NCI-H2081 (cell line): ENCODE data around the gene ZNF691.
A peak's percentile ranks its signal among the peaks of the same experiment; 100 is the strongest.
"Not testable (repeated sequence)": the region's sequence is repeated elsewhere in the genome, so short reads cannot be mapped to it uniquely, and the experiment has no call there.

Experiments
- DNase-seq, 2 experiments: peaks; one replicate each; lab custom pipeline; 2025; lab: John Stamatoyannopoulos, UW

Gene ZNF691

DNA sequence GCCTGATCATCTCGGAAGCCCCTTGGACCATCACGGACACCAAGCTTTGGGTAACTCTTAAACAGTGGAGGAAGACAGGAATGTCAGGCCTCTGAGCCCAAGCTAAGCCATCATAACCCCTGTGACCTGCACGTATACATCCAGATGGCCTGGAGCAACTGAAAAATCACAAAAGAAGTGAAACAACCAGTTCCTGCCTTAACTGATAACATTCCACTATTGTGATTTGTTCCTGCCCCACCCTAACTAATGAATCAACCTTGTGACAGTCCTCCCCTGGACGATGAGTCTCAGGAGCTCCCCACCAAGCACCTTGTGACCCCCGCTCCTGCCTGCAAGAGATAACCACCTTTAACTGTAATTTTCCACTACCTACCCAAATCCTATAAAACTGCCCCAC lies 13.0 kb downstream of the ZNF691 start:
- not testable (repeated sequence) for DNase-seq

DNA sequence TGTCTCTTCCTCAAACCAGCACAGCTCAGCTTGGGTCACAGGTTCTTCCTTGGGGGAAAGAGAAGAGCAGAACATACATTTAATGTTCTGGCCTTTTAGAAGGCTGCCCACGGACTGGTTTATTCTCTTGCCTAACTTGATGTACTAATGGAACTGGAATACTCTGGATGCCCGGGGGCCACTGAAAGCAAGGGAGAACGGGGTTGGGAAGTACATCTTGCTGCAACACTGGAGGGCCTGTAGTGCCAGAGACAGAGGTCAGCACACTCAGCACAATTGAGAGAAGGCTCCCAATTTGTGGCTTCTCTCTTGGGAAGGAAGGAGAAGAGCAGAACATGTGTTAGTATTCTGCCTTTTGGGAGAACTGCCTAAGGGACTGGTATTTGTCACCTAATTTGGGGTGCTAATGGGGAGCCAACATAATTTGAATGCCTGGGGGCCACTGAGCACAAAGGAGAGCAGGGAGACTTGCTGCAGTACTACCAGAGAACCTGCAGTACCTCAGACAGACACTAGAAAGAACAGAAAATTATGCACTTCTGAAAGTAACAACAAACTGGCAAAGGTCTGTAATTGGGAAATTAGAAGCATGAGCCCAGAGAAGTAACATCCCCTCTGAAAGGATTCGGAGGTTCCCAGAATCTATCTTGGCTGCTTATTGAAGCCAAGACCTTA lies 14.1 kb downstream of the ZNF691 start:
- no peak for DNase-seq

DNA sequence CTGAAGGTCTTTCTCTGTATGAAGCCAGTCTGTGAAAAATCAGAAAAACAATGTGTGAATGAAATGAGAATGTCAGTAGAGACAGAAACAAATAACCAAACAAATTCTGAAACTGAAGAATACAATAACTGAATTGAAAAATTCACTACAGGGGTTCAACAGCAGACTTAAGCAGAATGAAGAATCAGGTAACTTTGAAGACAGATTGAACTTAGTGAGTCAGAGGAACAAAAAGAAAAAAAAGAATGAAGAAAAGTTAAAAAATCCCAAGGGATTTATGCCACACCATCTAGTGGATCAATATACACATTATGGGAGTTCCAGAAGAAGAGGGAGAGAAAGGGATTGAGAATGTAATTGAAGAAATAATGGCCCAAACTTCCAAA lies 14.6 kb downstream of the ZNF691 start:
- no peak for DNase-seq

DNA sequence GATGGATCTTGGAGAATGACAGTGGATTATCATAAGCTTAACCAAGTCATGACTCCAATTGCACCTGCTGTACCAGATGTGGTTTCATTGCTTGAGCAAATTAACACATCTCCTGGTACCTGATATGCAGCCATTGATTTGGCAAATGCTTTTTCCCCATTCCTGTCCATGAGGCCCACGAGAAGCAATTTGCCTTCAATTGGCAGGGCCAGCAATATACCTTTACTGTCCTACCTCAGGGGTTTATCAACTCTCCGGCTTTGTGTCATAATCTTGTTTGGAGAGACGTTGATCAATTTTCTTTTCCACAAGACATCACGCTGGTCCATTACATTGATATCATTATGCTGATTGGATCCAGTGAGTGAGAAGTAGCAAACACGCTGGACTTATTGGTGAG lies 20.1 kb downstream of the ZNF691 start:
- no peak for DNase-seq

DNA sequence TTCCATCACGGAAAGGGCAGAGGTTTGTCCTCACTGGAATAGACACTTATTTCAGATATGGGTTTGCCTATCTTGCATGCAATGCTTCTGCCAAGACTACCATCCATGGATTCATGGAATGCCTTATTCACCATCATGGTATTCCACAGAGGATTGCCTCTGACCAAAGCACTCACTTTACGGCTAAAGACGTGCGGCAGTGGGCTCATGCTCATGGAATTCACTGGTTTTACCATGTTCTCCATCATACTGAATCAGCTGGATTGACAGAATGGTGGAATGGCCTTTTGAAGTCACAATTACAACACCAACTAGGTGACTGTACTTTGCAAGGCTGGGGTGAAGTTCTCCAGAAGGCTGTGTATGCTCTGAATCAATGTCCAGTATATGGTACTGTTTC lies 22.1 kb downstream of the ZNF691 start:
- not testable (repeated sequence) for DNase-seq

DNA sequence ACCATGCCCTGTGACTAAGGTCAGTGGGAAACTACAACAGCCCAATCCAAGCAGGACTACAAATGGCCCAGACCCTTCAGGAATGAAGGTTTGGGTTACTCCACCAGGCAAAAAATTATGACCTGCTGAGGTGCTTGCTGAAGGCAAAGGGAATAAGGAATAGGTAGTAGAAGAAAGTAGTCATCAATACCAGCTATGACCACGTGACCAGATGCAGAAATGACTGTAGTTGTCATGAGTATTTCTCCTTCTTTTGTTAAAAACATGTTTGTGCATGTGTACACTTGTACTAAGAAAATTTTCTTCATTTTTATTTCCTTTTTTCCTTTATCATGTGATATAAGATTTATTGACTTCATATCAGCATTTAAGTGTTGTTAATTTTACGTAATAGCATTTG lies 22.8 kb downstream of the ZNF691 start:
- DNase-seq = not testable (repeated sequence)

DNA sequence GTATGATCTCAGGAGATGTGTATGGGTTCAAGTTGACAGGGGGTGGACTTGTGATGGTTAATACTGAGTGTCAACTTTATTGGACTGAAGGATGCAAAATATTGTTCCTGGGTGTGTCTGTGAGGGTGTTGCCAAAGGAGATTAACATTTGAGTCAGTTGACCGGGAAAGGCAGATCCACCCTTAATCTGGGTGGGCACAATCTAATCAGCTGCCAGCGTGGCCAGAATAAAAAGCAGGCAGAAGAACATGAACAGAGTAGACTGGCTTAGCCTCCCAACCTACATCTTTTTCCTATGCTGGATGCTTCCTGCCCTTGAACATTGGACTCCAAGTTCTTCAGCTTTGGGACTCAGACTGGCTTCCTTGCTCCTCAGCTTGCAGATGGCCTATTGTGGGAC lies 23.3 kb downstream of the ZNF691 start:
- DNase-seq = not testable (repeated sequence)

DNA sequence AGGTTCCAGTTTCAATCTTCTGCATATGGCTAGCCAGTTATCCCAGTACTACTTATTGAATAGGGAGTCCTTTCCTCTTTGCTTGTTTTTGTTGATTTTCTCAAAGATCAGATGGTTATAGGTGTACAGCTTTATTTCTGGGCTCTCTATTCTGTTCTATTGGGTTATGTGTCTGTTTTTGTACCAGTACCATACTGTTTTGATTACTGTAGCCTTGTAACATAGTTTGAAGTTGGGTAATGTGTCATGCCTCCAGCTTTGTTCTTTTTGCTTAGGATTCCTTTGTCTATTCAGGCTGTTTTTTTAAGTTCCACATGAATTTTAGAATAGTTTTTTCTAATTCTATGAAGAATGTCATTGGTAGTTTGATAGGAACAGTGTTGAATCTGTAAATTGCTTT lies 26.7 kb downstream of the ZNF691 start:
- DNase-seq = not testable (repeated sequence)

DNA sequence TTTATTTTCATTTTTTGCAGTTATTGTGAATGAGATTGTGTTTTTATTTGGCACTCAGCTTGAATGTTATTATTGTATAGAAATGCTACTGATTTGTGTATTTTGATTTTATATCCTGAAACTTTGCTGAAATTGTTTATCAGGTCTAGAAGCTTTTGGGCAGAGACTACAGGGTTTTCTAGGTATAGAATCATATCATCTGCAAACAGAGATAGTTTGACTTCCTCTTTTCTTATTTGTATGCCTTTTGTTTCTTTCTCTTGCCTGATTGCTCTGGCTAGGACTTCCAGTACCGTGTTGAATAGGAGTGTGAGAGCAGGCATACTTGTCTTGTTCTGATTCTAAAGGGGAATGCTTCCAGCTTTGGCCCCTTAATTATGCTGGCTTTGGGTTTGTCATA lies 27.3 kb downstream of the ZNF691 start:
- DNase-seq = no peak

DNA sequence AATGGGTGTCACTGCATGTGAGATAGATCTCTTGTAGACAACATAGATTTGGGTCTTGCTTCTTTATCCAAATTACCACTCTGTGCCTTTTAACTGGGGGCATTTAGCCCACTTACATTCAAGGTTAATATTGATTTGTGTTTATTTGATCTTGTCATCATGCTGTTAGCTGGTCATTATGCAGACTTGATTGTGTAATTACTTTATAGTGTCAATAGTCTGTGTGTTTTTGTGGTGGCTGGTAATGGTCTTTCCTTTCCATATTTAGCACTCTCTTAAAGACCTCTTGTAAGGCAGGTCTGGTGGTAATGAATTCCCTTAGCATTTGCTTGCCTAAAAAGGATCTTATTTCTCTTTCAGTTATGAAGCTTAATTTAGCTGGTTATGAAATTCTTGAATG lies 29.6 kb downstream of the ZNF691 start:
- DNase-seq = peak; percentile 48 to 84

DNA sequence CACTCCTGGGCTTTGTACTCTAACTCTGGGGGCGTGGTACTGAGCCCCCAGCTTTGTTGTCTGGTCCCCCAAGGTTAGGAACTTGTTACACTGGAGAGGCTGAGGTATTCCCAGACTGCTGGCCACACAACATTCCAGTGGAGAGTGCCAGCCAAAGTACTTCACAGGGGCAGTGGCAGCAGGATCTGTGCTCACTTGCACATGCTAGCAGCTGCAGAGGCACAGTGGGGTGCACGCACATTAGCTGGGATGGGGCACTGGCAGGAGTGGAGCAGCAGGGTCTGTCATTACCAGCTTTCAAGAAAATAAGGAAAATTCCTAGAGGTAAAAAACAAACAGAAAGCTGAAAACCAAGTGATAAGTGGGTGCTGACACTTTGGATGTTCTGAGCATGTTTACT lies 31.0 kb downstream of the ZNF691 start:
- peak in 1 of 2 experiments; percentile 25 for DNase-seq

DNA sequence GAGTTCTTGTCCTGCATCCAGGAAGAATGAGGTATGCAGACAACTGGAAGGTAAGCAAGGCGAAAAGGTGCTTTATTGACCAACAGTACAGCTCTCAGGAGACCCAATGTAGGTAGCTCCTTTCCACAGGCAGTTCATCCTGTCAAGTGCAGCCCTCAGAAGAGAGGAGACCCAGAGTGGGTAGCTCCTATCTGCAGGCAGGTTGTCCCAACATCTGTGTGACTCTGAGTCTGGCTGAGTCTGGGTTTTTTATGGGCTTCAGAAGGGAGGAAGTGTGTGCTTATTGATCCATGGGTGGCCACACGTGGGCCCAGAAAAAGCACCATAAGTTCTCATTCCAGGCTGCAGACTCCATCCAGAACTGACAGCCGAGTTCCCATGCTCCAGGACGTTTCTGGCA lies 34.0 kb downstream of the ZNF691 start:
- DNase-seq = no peak

DNA sequence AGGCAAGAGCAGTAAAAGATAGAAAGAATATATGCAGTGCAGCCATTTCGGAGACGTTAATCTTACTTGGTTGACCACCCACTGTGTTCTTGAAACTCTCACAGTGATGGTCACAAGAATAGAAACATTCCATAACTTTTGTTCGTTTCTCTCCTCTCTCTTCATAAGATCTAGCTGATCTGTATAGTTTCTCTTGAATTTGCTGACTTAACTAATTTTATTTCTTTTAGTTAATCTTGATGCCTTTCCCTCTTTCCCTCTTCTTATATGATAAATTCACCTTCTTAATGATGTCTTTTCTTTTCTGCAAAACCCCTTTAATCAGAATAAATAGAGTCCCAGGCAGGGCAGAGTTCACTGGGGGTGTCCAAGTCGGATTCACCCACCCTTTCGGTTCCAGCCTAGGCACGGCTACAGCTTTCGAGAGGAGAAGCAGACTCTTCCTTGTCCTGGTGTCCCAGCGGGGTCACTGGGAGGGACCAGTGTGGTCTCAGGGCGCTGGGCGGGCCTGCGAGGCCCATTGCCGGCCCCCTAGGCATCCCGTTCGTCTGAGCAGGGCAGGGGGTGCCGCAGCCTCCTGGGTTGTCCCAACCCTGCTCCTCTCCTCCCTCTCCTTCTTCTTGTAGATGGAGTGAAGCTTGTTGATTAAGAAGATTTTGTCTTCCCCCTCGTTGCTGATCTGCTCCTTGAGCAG lies 39.8 kb downstream of the ZNF691 start:
- DNase-seq = no peak

DNA sequence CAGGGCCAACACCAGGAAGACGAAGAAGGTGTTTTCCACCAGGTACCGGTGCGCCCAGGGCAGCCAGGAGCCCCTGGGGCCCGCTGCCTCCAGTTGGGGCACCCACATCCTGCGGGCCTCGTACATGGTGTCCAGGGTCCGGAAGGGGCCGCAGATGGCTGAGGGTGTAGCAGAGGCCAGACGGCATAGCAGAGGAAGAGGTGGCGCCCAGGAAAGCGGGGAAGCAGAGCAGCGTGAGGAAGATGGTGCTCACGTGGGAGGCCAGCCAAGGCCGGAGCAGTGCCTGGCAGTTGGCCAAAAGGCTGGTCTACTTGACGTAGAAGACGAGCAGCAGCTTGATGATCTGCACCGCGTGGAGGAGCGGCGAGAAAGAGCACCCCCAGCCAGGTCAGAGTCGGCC lies 40.4 kb downstream of the ZNF691 start:
- DNase-seq = no peak

DNA sequence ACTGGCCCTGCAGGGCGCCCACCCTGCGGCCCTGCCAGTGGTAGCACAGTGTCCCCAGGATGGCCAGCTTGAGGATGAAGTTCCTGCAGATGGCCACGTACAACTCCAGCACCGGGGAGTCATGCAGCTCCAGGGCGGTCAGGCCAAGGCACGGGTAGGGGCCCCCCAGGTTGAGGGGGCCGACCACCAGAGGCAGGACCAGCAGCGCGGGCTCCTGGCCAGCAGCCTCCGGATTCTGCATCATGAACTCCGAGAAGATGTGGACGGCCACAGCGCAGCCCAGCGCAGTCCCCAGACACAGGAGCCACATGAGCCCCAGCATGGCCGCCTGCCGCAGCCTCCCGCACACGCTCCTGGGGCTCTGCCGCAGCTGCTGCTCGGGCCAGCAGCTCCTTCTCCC lies 41.0 kb downstream of the ZNF691 start:
- DNase-seq = no peak

DNA sequence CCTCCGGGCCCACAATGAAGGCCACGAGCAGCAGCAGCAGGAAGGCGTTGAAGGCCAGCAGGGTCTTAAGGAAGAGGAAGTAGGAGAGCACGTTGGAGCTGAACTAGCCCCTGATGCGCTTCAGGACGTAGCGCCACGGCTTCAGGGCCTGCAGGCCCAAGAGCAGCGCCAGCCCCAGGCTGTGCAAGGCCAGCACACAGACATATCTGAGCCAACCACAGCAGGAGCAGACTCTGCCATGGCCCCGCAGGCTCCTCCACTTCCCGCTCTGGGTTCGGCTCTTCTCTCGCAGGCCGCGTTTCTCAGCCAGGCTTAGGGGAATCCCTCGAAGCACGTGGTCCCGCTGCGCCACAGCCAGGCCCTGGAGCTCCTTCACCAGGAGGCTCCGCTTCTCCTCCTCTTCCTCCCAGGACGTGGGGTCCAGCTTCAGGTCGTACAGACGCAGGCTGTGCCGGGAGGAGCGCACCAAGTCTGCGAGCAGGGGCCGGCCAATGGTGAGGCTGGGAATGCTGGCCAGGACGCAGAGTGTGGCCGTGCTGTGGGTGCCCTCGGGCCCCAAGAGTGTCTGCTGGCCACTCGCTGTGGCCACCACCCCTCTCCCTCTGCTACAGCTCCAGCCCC lies 41.7 kb downstream of the ZNF691 start:
- no peak for DNase-seq

DNA sequence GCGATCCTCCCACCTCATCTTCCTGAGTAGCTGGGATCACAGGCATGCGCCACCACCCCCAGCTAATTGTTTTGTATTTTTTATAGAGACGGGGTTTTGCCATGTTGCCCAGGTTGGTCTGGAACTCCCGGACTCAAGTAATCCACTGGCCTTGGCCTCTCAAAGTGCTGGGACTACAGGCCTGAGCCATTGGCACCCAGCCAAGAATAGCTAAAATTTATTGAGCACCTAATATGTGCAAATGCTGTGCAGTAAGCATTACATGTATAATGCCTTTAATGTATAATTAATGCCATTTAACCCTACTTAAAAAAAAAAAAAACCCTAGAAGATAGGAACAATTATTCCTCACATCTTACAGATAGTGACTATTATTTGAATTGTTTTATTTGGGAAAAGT lies 42.9 kb downstream of the ZNF691 start:
- DNase-seq = no peak

DNA sequence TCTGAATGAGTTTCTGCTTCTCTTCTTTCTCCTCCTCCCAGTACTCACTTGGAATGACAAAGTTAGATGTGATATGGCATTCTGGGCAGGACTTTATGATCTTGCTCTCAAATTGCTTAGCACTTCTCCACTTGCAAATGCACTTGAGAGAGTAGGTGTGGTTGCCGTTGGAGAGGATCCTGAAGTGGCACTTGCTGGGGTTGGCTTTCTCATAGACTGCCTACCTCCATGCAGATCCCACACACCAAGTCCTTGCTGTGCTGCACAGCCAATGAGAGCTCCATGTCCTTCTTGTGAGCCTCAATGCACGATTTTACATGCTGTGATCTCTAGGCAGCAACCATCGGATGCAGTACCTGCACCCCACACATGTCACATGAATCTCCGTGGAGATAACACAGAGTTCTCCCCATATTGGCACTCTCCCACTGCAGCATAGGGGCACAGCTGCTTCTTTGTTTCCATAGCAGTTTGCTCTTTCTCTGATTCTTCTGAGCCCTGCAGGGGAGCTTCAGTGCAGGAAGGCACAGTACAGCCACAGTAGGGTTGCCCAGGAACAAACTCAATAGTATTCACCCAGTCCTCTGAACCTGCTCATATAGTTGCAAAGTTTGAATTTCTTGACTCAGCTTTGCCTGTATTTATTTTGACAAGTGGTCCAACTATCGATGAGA lies 45.2 kb downstream of the ZNF691 start:
- DNase-seq = no peak

DNA sequence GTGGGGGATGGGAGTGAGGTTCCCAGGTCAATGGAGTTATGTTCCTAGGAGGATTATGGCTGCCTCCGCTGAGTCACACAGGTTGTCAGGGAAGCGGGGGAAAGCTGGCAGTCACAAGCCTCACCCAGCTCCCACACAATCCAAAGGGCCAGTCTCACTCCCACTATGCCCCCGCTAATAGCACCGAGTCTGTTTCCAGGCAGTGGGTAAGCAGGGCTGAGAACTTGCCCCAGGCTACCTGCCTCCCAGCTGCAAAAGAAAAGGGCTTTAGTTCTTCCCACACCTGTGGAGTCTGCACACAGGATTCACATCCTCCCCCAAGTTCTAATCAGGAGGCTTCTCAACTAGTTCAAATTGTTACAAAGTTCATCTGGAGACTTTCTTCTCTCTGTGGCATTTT lies 53.5 kb downstream of the ZNF691 start:
- not testable (repeated sequence) for DNase-seq
